VCaP (cell line): ENCODE measurements around the gene SERTAD4.
"Not testable (repeated sequence)": the region's sequence is repeated elsewhere in the genome, so short reads cannot be mapped to it uniquely, and the experiment has no call there.

Source experiments
- H3K27ac ChIP-seq: fragments of 450-650 bp; 2 replicates; pipeline ENCODE4 v1.5.1; 2017
- TF ChIP-seq, protein P1 (sequence below): fragments of 450-650 bp; conservative IDR thresholded peaks from 2 replicates; pipeline ENCODE4 v1.5.1; 2017; ENCODE audit warnings: mild to moderate bottlenecking, moderate library complexity

SERTAD4 gene

DNA sequence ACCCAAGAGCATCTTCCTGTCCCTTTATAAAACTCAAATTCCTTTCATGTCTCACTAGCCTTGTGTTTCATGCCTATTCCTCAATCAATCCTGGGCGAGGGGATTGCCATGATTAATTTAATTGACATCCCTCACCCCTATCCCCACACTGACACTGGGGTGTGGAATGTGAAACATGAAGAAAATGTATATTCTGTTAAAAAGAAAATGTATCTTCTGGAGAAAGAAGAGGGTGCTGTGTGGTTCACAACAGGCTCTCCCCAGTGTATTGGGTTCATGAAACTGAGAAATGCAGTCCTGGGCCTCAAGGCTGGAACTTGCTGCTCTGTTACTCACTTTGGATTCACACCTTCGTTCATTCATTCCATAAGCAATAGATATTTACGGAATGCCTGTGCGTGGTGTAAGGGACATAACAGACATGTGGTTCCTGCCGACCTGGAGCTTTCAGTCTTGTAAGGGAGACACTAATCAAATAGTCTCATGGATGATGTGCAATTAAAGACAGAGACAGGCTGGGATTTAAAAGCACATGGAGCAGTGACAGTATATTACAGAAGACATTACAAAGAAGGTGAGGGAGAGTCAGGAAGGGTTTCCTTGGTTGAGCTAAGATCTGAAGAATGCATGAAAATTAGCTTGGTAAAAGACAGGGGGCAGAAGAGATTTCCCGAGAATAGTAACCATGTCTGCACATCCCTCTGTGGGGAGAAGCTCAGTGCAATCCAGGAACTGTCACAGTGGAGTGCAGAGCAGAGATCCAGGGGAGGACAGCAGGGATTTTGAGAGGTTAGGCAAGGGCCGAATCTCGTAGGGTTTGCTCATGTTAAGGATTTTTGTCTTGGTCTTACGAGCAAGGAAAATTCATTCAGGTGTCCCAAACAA, 32.1 kb downstream of the SERTAD4 start:
- TF ChIP-seq, protein P1, sequence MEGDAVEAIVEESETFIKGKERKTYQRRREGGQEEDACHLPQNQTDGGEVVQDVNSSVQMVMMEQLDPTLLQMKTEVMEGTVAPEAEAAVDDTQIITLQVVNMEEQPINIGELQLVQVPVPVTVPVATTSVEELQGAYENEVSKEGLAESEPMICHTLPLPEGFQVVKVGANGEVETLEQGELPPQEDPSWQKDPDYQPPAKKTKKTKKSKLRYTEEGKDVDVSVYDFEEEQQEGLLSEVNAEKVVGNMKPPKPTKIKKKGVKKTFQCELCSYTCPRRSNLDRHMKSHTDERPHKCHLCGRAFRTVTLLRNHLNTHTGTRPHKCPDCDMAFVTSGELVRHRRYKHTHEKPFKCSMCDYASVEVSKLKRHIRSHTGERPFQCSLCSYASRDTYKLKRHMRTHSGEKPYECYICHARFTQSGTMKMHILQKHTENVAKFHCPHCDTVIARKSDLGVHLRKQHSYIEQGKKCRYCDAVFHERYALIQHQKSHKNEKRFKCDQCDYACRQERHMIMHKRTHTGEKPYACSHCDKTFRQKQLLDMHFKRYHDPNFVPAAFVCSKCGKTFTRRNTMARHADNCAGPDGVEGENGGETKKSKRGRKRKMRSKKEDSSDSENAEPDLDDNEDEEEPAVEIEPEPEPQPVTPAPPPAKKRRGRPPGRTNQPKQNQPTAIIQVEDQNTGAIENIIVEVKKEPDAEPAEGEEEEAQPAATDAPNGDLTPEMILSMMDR, result no peak
- no peak overlapping the region for H3K27ac ChIP-seq

DNA sequence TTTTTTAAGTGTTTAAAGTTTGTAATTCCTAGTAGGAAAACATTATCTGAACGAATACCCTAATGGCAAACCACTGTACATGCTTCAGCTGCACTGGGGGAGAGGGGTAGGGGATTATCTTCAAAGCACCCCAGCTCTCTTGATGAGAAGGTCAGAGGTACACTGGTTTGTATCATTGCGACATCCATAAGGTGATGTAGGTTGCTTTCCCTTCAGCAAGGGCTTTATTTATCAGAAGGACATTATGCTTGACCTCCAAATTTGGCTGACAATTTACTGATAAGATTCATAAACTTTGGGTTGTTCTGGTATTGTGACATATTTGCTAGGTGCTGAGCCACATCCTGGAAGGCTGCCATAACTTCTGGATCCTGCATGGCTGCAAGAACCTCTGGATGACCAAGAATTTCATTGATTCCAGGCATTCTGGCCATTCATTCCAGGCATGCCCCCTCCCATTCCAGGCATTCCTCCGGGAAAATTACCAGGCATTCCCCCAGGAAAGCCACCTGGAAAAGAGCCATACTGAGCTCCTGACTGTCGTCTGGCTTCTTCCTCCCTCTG, 32.9 kb downstream of the SERTAD4 start:
- H3K27ac ChIP-seq, result not testable (repeated sequence)

DNA sequence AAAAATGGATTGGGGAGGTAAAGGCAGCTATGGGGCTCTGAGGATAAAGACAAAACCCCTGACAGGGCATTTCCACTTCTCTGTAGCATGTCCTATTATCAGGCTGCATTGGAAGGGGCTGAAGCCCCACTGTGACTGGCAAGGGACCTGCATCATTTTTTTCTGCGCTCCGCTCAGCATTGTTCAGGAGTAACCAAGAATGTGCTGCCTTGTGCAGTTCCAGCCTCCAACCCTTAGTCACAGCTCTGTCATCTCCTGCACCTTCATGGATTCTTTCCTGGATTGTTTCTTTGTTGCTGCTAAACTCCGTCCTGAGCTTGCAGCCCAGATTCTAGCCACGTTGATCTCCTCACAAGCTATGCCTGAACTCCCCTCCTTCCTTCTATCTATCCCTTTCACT, 37.4 kb downstream of the SERTAD4 start:
- TF ChIP-seq, protein P1, result no peak
- H3K27ac ChIP-seq, result no peak overlapping the region

DNA sequence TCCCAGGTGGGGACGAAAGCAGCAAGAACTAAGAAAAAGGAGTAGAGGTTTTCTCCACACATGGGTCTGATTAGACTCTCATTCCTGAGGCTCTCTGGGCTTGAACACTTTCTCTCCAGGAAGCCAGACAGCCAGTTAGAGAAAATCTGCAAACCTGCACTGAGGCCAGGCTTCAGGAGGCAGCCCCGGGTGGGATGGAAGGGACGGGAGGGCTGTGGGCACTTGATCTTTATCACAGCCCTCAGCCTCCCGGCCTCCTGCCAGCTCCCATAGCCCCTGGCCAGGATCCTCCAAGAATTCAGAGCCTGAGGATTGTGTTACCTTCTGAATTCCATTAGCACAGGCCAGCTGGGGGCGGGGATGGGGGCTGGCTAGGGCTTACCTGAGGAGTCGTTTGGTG, 40.1 kb downstream of the SERTAD4 start:
- no peak overlapping the region for H3K27ac ChIP-seq
- TF ChIP-seq, protein P1, result no peak

DNA sequence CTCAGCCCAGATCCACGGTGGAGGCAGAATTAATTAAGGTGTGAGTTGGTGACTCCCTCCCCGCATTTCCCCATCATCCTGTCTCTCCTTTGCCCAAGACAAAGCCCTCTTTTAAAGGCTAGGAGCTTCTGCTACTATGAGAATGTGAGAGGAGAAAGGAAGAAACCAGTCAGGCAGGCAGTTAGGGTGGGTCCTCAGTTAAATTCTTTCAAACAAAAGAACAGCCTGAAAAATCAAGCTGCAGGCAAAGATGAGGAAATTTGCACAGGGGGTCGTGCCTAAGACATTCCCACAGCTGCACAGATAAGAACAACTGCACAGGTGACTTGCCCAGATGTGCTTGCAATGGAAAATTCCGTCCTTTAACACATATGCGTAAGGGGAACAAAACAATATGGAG, 47.6 kb downstream of the SERTAD4 start:
- no peak overlapping the region for H3K27ac ChIP-seq
- TF ChIP-seq, protein P1, result no peak

DNA sequence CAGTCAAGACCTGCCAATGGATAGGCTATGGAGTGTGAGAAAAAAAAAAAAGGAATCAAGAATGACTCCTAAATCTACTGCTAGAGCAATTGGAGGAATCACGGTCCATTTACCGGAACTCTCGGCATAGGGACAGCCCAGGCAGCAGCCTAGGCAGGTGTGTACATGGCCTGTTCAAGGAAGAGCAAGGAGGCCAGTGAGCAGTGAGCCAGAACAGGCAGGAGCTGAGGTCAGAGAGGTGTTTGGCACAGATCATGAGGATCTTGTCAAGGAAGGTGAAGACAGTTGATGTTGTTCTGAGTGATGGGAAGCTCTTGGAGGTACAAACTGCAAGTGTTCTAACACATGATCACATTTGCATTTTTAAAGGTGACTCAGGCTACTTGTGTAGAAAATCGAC, 55.5 kb downstream of the SERTAD4 start:
- TF ChIP-seq, protein P1, result no peak
- no peak overlapping the region for H3K27ac ChIP-seq

DNA sequence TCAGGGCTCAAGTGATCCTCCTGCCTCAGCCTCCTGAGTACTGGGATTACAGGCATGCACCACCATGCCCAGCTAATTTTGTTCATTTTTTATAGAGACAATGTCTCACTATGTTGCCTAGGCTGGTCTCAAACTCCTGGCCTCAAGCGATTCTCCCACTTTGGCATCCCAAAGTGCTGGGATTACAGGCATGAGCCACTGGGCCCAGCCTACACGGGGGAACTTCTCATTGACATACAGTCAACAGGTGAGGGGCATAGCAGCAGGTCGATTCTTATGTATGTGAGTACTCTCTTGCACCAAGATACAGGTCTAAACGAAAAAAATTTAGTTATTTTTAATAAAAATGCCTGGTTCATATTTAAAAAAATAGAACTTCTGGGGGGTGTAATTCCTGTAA, 56.7 kb downstream of the SERTAD4 start:
- H3K27ac ChIP-seq, result no peak overlapping the region
- TF ChIP-seq, protein P1, result no peak
